ENCODE data around the gene FERMT2. TPM values are rescaled to one million over a fixed set of nuclear protein-coding genes. Genes with fewer than 3 reads are reported as not detected.

FERMT2 gene
- total and polyA plus RNA-seq, 2 donors from 2014 or later = 46.2 to 78.2 TPM

- TF ChIP-seq, protein P1, sequence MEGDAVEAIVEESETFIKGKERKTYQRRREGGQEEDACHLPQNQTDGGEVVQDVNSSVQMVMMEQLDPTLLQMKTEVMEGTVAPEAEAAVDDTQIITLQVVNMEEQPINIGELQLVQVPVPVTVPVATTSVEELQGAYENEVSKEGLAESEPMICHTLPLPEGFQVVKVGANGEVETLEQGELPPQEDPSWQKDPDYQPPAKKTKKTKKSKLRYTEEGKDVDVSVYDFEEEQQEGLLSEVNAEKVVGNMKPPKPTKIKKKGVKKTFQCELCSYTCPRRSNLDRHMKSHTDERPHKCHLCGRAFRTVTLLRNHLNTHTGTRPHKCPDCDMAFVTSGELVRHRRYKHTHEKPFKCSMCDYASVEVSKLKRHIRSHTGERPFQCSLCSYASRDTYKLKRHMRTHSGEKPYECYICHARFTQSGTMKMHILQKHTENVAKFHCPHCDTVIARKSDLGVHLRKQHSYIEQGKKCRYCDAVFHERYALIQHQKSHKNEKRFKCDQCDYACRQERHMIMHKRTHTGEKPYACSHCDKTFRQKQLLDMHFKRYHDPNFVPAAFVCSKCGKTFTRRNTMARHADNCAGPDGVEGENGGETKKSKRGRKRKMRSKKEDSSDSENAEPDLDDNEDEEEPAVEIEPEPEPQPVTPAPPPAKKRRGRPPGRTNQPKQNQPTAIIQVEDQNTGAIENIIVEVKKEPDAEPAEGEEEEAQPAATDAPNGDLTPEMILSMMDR (IDR thresholded peaks at IDR 0.05; ENCODE audit: borderline replicate concordance, extremely low read depth, insufficient read depth) = no peak
- H3K9ac ChIP-seq (ENCODE audit: low read length in 3 of 3) = no peak overlapping the region
- peaks cover 0 to 2% (median 0%) of the 10 kb centered on the region in 3 donors for H3K4me1 ChIP-seq (ENCODE audit: control insufficient read depth in 2 of 3, insufficient read depth in 2 of 3, low read depth in 1 of 3, low read length in 3 of 3)
- intact Hi-C loops (cut with DNase I) = no loop called here
- no peak overlapping the region for H3K4me3 ChIP-seq (ENCODE audit: low read length in 3 of 3)
- H3K9me3 ChIP-seq (ENCODE audit: control insufficient read depth in 2 of 3, insufficient read depth in 1 of 3, low read length in 3 of 3) = no peaks in the 10 kb centered on the region
- peaks cover 9 to 44% (median 29%) of the 10 kb centered on the region in 3 donors for H3K36me3 ChIP-seq (ENCODE audit: control insufficient read depth in 2 of 3, insufficient read depth in 3 of 3, low read length in 3 of 3)
- H3K27ac ChIP-seq (ENCODE audit: low read depth in 2 of 2, low read length in 2 of 2) = no peak overlapping the region
- DNase-seq (no peak), FAIRE-seq (no peak)
- H3K27me3 ChIP-seq (ENCODE audit: control insufficient read depth, insufficient read depth, low read length) = no peaks in the 10 kb centered on the region
Measured at GRCh38 chr14:52860209-52860608, 90.6 kb downstream of the FERMT2 start.

GRCh38 chr14:52856139-52856538 is 94.7 kb downstream of the FERMT2 start:
- peaks cover 9 to 39% (median 20%) of the 10 kb centered on the region in 3 donors for H3K36me3 ChIP-seq (ENCODE audit: control insufficient read depth in 2 of 3, insufficient read depth in 3 of 3, low read length in 3 of 3)
- H3K9me3 ChIP-seq (ENCODE audit: control insufficient read depth in 2 of 3, insufficient read depth in 1 of 3, low read length in 3 of 3) = no peaks in the 10 kb centered on the region
- no peak overlapping the region for H3K9ac ChIP-seq (ENCODE audit: low read length in 3 of 3)
- DNase-seq (no peak), FAIRE-seq (no peak)
- H3K27me3 ChIP-seq (ENCODE audit: control insufficient read depth, insufficient read depth, low read length) = no peaks in the 10 kb centered on the region
- no peak overlapping the region for H3K27ac ChIP-seq (ENCODE audit: low read depth in 2 of 2, low read length in 2 of 2)
- no peak overlapping the region for H3K4me3 ChIP-seq (ENCODE audit: low read length in 3 of 3)
- TF ChIP-seq, protein P1 (IDR thresholded peaks at IDR 0.05; ENCODE audit: borderline replicate concordance, extremely low read depth, insufficient read depth) = no peak
- intact Hi-C loops (cut with DNase I) = no loop called here
- H3K4me1 ChIP-seq (ENCODE audit: control insufficient read depth in 2 of 3, insufficient read depth in 2 of 3, low read depth in 1 of 3, low read length in 3 of 3) = peaks cover 0 to 6% (median 2%) of the 10 kb centered on the region in 3 donors

GRCh38 chr14:52853522-52853854 is 97.4 kb downstream of the FERMT2 start:
- H3K27ac ChIP-seq (ENCODE audit: low read depth in 2 of 2, low read length in 2 of 2) = peak overlapping the region in 1 of 2 donors; percentile 45

More at GRCh38 chr14:52853522-52853854, 97.4 kb downstream of the FERMT2 start:
- Histone ChIP-seq H3K4me1 (ENCODE audit: control insufficient read depth in 2 of 3, insufficient read depth in 2 of 3, low read depth in 1 of 3, low read length in 3 of 3) (peaks cover 0 to 6% (median under 1%) of the 10 kb centered on the region in 3 donors), H3K36me3 (ENCODE audit: control insufficient read depth in 2 of 3, insufficient read depth in 3 of 3, low read length in 3 of 3) (peaks cover 1 to 19% (median 4%) of the 10 kb centered on the region in 3 donors), H3K9ac (ENCODE audit: low read length in 3 of 3) (no peak overlapping the region), H3K4me3 (ENCODE audit: low read length in 3 of 3) (no peak overlapping the region), H3K27me3 (ENCODE audit: control insufficient read depth, insufficient read depth, low read length) (no peaks in the 10 kb centered on the region), H3K9me3 (ENCODE audit: control insufficient read depth in 2 of 3, insufficient read depth in 1 of 3, low read length in 3 of 3) (no peaks in the 10 kb centered on the region)
- TF ChIP-seq, protein P1 (IDR thresholded peaks at IDR 0.05; ENCODE audit: borderline replicate concordance, extremely low read depth, insufficient read depth) = no peak
- intact Hi-C loops (cut with DNase I) = no loop called here
- no peak for FAIRE-seq
- DNase-seq = no peak

All from kidney (tissue), 14 donors.